Measurements from ENCODE around the gene P2RY2.
"Not testable (repeated sequence)": the region's sequence is repeated elsewhere in the genome, so short reads cannot be mapped to it uniquely, and the experiment has no call there.

Gene P2RY2

DNA sequence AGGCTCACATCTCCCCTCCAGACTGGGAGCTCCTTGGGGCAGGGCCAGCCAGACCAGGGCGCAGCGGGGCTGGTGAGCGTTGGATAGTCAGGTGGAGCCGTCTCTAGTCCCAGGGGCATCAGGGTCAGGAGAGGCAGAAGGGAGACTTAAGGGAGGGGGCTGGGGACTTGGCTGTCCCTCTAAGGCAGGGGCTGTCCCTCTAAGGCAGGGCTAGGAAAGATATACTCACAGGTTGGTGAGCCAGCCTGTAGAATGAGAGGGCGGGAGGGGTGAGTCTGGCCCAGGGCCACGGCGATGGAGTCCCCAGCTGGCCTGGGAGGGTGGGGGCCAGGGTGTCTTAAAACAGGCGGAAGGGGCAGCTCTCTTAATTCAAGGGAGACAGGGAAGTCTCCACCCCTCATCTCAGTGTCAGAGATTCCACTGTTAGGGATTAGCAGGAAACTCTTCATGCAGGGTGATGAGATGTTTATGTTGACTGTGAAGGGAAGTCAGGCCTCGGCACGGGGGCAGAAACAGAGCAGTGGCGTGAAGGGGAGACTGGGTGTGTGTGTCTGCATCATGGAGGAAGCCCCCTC is 11.3 kb downstream of the P2RY2 start:
- DNase-seq = no peak

DNA sequence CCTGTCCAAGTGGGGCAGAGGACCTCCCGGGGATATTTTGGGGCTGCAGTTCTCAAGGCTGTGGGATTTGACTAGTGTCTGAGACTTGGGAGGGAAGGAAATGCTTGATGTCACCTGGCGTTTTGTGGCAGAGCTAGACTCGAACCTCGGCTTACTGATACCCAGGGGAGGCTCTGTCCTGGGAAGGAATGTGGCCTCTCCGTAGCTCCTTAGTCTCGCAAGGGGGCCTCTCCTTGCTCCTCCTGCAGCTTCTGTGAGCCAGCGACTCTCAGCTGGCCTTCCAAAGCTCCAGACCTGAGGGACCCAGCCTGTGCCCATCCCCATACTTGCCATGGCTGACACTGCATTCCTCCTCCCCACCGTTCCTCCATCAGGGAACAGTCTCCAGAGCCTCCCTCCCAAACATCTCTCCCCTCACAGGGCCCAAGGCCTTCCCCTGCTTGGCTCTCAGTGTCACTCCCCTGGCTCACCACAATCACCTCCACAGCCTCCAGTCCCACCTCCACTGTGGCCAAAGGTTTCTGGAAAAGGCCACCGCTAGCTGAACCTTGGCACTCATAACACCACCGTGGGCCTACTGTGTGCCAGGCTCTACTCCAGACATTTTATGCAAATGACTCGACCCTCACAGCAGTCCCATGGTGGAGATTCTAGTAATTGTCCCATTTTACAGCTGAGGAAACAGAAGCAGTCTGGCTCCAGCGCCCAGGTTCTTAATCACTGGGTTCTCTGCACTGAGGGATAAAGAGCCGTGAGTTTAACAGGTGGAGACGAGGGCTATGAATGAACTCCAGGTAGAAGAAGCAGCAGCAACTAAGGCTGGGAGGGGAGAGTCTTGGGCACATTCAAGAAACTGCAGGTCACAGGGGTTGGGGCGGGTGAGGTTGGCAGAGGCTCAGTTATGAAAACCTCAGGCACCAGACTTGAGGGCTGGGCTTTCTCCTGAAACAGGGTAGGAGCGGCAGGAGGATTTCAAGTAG is 12.1 kb downstream of the P2RY2 start:
- no peak for DNase-seq

DNA sequence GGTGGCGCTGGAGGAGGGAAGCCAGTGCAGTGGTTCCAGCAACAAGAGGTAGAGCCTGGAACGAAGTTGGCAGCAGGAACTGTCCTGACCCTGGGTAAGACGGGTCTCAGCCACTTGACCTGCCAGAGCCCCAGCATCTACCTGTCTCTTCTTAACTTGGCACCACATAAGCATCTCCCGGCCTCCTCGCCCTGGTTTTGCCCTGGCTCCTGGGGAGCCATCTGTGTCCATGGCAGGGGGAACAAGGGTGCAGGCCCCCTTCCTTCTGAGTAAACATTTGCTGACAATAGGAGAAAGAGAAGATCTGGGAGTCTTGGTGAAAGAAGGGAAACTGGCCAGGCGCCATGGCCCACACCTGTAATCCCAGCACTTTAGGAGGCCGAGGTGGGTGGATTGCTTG is 12.8 kb downstream of the P2RY2 start:
- no peak for DNase-seq

DNA sequence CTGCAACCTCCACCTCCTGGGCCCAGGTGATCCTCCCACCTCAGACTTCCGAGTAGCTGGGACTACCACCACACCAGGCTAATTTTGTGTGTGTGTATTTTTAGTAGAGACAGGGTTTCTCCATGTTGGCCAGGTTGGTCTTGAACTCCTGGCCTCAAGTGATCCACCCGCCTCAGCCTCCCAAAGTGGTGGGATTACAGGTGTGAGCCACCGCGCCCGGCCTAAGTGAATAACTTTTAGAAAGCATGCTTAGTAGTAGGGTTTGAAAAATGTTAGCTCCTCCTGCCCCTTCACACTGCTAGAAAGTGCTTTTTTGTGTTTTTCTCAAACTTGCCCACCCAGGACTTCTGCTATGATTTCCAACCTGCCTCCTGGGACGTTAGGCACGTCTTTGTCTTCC is 14.4 kb downstream of the P2RY2 start:
- not testable (repeated sequence) for DNase-seq

DNA sequence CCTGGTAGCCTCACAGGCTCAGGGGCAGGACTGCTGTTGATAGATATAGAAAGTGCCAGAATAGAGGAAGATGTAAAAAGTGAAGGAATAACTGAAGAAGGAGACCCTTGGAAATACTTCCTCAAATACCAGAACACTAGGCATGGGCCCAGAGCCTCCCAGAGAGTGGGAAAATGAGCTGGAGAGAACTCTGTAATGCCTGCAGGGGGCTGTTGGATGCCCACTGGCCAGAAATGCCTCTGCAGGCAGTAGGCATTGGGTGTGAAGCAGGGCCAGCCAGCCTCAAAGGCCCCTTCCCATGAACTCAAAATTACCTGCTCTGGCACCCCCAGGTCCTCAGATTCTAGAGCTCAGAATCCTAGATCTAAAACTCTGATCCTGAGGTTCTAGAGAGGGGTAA is 15.1 kb downstream of the P2RY2 start:
- no peak for DNase-seq

DNA sequence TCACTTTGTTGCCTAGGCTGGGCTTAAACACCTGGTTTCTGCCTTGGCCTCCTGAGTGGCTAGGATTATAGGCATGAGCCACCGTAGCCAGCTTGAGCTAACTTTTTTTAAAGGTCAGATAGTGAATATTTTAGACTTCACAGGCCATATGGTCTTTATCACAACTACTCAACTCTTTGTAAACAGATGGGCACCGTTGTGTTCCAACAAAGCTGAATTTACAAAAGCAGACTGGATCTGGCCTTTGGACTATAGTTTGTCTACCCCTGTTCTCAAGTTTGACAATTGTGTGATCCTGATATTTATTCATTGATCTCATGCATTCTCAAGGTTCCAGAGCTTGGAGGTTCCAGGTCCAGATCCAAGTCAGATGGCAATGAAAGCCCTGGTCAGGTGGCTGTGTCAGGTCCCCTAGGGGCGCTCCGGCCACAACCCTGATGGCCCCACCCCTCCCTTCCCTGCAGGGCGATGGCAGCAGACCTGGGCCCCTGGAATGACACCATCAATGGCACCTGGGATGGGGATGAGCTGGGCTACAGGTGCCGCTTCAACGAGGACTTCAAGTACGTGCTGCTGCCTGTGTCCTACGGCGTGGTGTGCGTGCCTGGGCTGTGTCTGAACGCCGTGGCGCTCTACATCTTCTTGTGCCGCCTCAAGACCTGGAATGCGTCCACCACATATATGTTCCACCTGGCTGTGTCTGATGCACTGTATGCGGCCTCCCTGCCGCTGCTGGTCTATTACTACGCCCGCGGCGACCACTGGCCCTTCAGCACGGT is 15.8 kb downstream of the P2RY2 start:
- no peak for DNase-seq

DNA sequence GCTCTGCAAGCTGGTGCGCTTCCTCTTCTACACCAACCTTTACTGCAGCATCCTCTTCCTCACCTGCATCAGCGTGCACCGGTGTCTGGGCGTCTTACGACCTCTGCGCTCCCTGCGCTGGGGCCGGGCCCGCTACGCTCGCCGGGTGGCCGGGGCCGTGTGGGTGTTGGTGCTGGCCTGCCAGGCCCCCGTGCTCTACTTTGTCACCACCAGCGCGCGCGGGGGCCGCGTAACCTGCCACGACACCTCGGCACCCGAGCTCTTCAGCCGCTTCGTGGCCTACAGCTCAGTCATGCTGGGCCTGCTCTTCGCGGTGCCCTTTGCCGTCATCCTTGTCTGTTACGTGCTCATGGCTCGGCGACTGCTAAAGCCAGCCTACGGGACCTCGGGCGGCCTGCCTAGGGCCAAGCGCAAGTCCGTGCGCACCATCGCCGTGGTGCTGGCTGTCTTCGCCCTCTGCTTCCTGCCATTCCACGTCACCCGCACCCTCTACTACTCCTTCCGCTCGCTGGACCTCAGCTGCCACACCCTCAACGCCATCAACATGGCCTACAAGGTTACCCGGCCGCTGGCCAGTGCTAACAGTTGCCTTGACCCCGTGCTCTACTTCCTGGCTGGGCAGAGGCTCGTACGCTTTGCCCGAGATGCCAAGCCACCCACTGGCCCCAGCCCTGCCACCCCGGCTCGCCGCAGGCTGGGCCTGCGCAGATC is 16.5 kb downstream of the P2RY2 start:
- no peak for DNase-seq

DNA sequence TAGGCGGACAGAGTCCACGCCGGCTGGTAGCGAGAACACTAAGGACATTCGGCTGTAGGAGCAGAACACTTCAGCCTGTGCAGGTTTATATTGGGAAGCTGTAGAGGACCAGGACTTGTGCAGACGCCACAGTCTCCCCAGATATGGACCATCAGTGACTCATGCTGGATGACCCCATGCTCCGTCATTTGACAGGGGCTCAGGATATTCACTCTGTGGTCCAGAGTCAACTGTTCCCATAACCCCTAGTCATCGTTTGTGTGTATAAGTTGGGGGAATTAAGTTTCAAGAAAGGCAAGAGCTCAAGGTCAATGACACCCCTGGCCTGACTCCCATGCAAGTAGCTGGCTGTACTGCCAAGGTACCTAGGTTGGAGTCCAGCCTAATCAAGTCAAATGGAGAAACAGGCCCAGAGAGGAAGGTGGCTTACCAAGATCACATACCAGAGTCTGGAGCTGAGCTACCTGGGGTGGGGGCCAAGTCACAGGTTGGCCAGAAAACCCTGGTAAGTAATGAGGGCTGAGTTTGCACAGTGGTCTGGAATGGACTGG is 17.2 kb downstream of the P2RY2 start:
- no peak for DNase-seq

DNA sequence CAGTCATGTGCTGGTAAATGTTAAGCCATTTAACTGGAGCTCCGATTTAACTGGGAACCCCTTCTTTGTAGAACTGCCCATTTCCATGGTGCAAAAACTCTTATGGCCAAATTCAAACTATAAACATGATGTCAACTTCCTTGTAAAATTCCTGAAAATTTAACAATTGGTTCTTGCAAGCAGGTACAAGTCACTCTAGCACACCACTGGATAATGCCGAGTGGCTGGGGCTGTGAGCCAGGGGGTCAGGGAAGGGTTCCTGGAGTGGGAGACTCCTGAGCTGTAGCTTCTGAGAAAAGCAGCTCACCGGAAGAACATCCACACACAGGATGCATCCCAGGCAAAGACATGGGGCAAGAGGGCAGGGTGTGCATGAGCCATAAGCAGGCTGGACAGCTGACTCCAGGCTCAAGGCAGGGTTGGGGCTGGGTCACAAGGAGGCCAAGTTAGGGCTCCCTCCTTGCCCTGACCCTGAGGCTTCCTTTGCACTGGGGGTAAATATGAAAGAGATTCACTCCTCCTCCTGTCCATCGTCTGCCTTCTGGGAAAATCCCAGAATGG is 18.2 kb downstream of the P2RY2 start:
- DNase-seq = no peak

DNA sequence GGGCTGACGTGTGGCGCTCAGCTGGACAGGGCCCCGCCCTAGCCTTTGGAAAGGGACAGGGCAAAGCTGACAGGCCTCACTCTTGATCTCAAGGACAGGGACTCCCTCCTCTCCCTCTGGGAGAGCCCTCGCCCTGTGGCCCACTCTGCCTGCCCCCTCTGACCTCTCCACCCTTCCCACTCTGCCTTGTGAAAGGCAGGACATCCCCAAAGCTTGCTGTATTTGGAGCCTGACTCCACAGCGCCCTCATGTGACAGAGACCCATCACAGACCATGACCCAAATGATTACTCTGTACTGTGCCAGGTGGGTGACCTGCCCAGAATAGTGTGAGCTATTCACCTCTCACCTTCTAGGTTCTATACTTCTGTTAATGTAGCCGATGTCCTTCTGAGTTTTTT is 18.8 kb downstream of the P2RY2 start:
- no peak for DNase-seq

DNA sequence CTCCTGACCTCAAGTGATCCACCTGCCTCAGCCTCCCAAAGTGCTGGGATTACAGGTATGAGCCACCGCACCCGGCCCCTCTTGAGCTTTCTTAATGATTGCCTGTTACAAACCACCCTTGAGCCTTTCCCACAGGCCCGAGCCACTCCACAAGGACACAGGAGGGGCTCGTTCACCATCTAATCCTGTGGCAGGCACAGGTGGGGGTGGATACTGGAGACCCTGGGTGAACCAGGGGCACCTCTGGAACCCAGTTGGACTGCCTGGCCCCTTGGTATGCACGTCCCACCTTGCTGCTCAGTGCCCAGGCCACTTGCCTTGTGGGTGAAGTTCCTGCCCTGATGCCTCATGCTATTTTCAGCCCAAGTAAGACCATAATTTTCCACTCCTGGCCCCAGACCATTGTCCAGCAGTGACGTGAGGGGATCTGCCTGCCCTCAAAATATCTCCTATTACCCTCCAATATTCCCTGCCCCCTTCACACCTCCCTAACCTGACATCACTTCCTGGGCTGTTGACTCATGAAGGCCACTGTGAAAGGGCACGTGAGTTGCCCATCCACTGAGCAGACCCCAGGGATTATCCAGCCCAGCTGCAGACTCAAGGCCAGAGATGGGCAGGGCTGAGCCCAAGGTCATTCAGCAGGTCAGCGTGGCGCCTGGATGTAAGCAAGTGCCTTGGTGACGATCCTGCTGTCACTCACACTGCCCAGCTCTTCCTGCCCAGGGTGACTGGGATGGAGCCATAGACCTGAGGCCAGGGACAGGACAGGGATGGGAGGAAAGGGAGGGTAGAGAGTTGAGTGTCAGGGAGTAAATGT is 19.6 kb downstream of the P2RY2 start:
- no peak for DNase-seq

DNA sequence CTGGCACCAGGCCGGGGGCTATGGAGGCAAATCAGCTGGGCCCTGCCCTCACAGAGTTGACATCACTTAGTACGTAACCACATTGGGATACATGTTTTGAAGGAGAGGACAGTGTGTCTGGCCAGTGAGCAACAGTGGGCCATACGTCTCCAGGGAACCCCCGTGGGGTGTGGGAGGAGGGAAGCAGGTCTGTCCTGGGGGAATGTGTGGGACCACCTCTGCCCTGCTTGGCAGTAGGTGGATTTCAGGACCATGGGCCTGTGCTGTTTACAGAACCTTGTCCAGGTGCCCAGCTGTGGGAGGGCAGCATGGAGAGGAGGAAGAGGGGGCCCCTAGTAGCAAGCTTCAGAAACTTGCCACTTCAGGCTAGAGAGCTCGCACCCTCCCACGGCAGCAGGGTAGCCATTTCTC is 21.0 kb downstream of the P2RY2 start:
- no peak for DNase-seq

DNA sequence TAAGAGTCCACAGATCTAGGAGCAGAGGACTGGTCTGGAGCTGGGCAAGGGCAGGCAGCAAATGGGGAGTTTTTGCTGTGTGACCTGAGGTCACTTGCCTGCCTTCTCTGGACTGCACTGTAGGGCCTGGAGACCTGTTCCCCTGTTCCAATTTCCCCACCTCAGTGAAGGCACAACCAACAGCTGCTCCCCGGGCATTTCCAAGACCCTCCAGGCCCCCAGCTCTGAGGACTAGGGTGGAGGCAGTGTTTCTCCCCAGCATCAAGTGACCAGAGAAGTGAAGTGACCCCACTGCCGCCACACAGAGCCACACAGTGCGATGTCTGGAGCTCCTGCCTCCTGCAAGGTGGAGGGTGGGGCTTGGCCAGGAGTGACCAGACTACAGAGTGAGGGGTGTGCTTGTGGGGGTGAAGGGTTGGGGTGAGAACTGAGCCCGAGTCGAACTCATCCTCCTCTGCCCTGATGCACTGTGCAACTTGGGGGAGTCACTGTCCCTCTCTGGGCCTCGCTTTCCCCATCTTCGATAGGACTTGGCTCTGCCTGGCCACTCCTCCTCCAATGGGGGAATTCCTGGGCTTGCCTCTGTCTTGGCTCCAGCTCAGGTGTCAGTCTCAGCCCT is 21.6 kb downstream of the P2RY2 start:
- no peak for DNase-seq

DNA sequence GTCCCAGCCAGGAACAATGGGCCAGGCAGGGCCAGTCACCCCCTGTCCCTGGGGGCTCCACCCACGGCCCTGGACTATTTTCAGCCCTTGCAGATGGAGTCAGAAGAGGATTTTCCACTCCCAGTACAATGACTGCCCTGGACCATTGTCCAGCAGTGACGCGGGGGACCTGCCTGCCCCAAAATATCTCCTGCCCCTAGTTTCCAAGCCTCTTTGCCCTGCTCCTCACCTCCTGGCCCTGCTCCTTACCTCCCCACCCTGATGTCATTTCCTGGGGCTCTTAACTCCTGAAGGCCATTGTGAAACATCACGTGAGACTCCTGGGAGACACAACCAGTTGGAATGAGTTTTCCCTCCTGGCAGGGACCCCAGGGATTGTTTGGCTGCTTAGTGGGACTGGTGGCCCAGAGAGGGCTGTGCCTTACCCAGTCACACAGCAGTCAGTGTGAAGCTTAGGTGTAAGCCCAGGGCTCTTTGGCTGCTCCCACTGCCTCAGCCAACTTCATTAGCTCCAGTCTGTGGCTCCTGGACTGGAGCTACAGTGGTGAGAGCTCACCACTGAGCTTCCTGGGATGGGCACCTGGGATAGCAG is 22.2 kb downstream of the P2RY2 start:
- no peak for DNase-seq

DNA sequence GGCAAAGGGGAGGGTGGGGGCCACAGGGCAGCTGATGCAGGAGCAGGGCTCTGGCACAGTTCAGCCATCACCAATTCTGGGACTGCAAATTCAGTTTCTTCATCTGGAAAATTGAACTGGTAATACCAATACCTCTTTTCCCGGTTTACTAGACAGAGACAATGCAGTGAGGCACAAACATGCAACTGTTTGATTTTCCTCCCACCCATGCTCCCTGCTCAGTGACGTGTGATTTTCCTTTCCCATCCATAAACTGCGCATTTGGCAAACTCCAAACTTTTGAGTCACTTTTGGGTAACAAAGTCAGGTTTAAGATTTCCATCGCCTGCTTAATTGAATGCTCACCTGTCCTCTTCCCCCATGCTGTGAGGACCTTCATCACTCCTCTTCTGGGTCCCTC is 23.2 kb downstream of the P2RY2 start:
- DNase-seq = no peak

DNA sequence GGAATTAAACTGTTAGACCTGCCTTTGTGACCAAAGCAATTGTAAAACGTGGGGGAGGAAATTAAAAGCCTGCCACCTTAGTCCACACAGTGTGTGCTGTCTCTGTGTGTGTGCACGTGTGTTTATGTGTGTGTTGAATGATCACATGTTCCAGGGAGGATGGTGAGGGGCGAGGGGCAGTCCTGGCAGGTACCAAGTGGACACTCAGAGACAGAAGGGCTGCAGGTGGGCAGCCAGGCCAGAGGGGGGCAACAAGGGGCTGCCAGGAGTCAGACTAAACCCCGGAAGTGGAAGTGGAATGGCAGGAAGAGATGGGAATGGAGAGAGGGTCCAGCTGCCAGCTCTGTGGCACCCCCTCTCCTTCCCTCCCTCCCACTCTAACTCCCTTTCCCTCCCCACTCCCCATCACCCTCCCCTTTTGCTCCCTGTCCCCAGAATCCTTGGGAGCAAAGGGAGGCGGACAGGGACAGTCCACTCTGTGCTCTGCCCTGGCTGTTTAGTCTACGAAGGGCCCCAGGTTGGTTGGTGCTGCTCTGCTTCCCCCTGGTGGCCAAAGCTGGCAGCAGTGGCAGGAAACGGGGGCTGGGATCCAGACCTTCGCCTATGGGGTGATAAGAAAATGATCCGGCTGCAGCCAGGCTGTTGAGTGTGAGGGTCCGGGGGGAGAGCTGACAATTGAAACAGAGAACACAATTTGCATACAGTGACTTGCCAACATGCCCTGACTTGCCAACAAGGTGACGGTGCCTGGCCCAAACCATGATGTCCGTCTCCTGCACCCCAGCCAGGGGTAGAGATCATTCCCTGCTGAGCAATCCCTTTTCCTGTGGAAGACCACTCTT is 24.4 kb downstream of the P2RY2 start:
- peak in 1 of 2 experiments; percentile 1 for DNase-seq

DNA sequence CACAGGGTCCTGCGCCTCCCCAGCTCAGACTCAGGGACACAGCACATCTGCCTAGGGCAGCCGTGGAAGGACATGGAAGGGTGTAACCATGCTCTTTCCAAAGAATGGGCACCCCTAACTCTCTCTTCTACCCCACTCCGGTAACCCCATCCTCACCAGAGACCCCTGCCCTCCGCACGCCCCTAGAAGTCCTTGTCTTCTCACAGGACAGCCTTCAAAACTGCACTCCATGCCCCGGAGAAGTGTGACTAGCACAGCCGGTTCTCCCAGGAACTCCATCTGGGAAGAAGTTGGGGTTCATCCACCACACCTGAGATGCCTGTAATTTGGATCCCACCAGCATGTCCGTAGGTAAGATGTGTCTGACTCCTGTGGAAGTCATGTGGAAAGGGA is 25.0 kb downstream of the P2RY2 start:
- DNase-seq = no peak

DNA sequence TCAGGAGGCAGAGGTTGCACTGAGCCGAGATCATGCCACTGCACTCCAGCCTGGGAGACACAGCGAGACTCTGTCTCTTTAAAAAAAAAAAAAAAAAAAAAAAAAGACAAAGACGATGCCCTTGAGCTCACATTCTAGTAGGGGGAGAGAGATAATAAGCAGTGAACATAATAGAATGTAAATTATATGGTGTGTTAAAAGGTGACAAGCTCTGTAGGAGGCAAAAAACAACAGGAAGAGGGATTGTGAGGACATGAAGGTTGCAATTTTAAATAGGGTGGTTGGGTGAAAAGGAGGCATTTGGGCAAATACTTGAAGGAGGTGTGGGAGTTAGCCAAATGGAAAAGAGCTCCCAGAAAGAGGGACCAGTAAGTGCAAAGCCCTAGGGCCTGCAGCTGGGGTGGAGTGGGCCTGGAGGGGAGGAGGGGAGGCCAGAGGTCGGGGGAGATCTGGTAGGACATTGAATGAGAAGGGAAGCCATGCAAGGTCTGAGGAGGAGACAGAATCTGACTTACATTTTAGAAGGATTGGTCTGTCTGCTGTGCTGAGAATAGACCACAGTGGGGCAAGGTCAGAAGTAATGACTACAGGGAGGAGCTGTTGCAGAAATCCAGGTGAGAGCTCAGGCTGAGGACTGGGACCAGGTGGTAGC is 26.6 kb downstream of the P2RY2 start:
- no peak for DNase-seq

DNA sequence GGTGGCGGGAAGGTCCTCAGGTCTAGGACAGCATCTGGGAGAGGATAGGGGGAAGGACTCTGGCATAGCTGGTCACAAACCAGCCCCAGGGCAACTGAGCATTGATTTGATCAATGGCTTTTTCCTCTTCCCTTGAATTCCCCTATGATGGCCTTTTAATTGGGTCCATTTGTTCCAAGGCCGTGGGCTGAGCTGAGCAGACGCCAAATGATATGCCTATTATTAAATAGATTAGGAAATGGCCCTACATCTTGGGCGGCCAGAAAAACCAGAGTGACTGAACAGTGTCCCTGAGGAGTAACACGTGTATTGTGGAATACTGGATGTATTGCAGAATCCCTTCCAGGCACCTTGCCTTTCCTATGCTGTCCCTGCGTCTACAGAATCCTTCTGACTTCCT is 27.4 kb downstream of the P2RY2 start:
- no peak for DNase-seq

All from cerebellar nuclear complex (tissue), 1 donor.